ENCODE results near the gene KRTAP9-1.
"Not testable (repeated sequence)": the region's sequence is repeated elsewhere in the genome, so short reads cannot be mapped to it uniquely, and the experiment has no call there.

The KRTAP9-1 gene

GRCh38 chr17:41184480-41184961 lies 5.2 kb upstream of the KRTAP9-1 start, which contains the start of gene KRTAP4-1:
Gene KRTAP4-1 (minus strand): TSS chr17:41184911. CDS start chr17:41184854, 57 bp downstream.
- DNase-seq: no peak

GRCh38 chr17:41185001-41185400 lies 4.7 kb upstream of the KRTAP9-1 start:
- no peak for DNase-seq

- DNase-seq: no peak
These were observed 2.8 kb upstream of the KRTAP9-1 start for GRCh38 chr17:41186872-41187271.

GRCh38 chr17:41190328-41190727 lies 641 bp downstream of the KRTAP9-1 start:
- DNase-seq: no peak

- DNase-seq: no peak
These were observed 6.4 kb downstream of the KRTAP9-1 start for GRCh38 chr17:41196068-41196467.

- DNase-seq: no peak
These were observed 9.9 kb downstream of the KRTAP9-1 start for GRCh38 chr17:41199421-41200078.

- no peak for DNase-seq
These were observed 22.3 kb downstream of the KRTAP9-1 start for GRCh38 chr17:41211845-41212466.

GRCh38 chr17:41212524-41213169 lies 23.0 kb downstream of the KRTAP9-1 start:
- no peak for DNase-seq

- DNase-seq: no peak
These were observed 26.0 kb downstream of the KRTAP9-1 start for GRCh38 chr17:41215681-41216080.

GRCh38 chr17:41223821-41224220 lies 34.1 kb downstream of the KRTAP9-1 start:
- DNase-seq: no peak

- DNase-seq: no peak
These were observed 36.4 kb downstream of the KRTAP9-1 start for GRCh38 chr17:41226051-41226450.

GRCh38 chr17:41226598-41227095 lies 37.0 kb downstream of the KRTAP9-1 start, which contains the start of gene KRTAP9-2:
Gene KRTAP9-2 (plus strand): TSS chr17:41226648. CDS start chr17:41226655, 7 bp downstream.
- not testable (repeated sequence) for DNase-seq

GRCh38 chr17:41230094-41230493 lies 40.4 kb downstream of the KRTAP9-1 start:
- DNase-seq: no peak

GRCh38 chr17:41231731-41232130 lies 42.0 kb downstream of the KRTAP9-1 start:
- DNase-seq: no peak

GRCh38 chr17:41232399-41233105 lies 42.9 kb downstream of the KRTAP9-1 start, which contains the start of gene KRTAP9-3:
Gene KRTAP9-3 (plus strand): TSS chr17:41232449. CDS start chr17:41232502, 53 bp downstream.
- not testable (repeated sequence) for DNase-seq

GRCh38 chr17:41237116-41237515 lies 47.4 kb downstream of the KRTAP9-1 start:
- not testable (repeated sequence) for DNase-seq

- DNase-seq: not testable (repeated sequence)
These were observed 48.3 kb downstream of the KRTAP9-1 start, which contains the start of gene KRTAP9-8 for GRCh38 chr17:41237949-41238437. Gene KRTAP9-8 (plus strand): TSS chr17:41237999. CDS start chr17:41238052, 53 bp downstream.

Measured in GOT3 (cell line).